GM12892 (cell line): Measurements from ENCODE around the gene PGBD1. TPM values are rescaled to one million over a fixed set of nuclear protein-coding genes. Genes with fewer than 3 reads are reported as not detected.

ENCODE experiments used
- DNase-seq: peaks from one replicate; pipeline ENCODE4 v3.0.0; 2011; ENCODE audit not compliant: insufficient read length
- FAIRE-seq: peaks from 2 replicates; lab custom pipeline; 2011; peaks lifted over from hg19 to GRCh38; lab: Jason Lieb, UNC
- POLR2A ChIP-seq: IDR thresholded peaks from 2 replicates; pipeline ENCODE4 v1.6.1; 2011; ENCODE audit warnings: low read depth, low read length, control low read depth
- POLR2AphosphoS5 ChIP-seq: IDR thresholded peaks from 2 replicates; pipeline ENCODE4 v1.6.1; 2011; ENCODE audit warnings: low read depth, low read length, control low read depth
- TAF1 ChIP-seq: IDR thresholded peaks from 2 replicates; pipeline ENCODE4 v1.6.1; 2011; ENCODE audit warnings: low read depth, mild to moderate bottlenecking, control low read depth, low read length, borderline replicate concordance
- polyA plus RNA-seq: library from polyadenylated mRNA; unstranded; fragments of >200 nt; gene quantifications from one replicate; pipeline ENCODE4 v1.2.1, GENCODE V29; 2012; ENCODE audit warnings: missing spikeins, inconsistent platforms; ENCODE audit not compliant: missing spikeins

PGBD1 gene, protein sequence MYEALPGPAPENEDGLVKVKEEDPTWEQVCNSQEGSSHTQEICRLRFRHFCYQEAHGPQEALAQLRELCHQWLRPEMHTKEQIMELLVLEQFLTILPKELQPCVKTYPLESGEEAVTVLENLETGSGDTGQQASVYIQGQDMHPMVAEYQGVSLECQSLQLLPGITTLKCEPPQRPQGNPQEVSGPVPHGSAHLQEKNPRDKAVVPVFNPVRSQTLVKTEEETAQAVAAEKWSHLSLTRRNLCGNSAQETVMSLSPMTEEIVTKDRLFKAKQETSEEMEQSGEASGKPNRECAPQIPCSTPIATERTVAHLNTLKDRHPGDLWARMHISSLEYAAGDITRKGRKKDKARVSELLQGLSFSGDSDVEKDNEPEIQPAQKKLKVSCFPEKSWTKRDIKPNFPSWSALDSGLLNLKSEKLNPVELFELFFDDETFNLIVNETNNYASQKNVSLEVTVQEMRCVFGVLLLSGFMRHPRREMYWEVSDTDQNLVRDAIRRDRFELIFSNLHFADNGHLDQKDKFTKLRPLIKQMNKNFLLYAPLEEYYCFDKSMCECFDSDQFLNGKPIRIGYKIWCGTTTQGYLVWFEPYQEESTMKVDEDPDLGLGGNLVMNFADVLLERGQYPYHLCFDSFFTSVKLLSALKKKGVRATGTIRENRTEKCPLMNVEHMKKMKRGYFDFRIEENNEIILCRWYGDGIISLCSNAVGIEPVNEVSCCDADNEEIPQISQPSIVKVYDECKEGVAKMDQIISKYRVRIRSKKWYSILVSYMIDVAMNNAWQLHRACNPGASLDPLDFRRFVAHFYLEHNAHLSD
- polyA plus RNA-seq = 3.0 TPM

DNA sequence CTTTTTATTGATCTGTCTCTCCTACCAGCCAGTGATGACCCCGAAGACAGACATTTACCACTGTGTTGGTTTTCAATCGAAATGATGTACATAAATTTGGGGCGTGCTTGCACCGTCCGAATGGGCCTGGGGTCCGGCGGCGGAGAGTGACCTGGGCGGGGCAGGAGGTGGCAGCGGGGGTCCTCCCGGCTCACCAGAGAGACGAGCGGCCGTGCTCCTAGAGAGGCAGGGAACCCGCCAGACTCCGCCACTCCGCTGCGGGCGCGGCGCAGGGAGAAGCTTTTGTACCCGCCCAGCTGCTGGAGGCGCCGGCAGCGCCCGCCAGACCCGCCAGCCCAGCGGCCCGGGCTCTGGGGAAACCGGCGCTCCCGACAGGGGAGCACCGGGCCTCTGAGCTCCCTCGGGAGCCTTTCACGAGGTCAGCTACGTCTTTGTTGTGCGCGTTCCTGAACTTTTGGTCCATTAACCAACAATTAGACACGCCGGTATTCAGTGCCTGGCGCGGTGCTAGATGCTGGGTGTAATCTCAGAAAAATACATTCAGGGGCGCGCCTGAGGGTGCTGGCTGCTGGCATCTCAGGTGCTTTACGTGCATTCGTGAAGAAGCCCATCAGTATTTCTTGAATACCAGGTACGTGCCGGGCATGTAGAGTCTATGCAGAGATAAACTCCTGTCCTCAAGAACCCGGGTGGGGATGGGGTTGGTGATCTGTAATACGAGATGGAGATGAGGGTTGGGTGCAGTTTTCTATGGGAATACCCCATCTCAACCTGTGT, at the start of gene PGBD1:
Gene PGBD1 (plus strand): TSS at position 285 of the 777 bp plus-strand sequence. CDS start 2,242 bp downstream, outside the sequence.
- TF ChIP-seq POLR2AphosphoS5 = no peak
- peak; percentile 77 for TF ChIP-seq TAF1
- TF ChIP-seq POLR2A = peak; percentile 73; the same call in 1 of the 2 replicates
- DNase-seq = peak; percentile 45
- peak; percentile 42 for FAIRE-seq

DNA sequence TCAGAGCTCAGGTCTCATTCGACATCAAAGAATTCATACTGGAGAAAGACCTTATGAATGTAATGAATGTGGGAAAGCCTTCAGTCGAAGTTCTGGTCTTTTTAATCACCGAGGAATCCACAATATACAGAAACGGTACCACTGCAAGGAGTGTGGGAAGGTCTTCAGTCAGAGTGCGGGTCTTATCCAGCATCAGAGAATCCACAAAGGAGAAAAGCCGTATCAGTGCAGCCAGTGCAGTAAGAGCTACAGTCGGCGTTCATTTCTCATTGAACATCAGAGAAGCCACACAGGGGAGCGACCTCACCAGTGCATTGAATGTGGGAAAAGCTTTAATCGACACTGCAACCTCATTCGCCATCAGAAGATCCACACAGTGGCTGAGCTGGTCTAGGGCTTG, 48.6 kb upstream of the PGBD1 start:
- no peak for FAIRE-seq
- no peak for TF ChIP-seq POLR2A
- TF ChIP-seq POLR2AphosphoS5 = no peak
- TF ChIP-seq TAF1 = no peak
- DNase-seq = no peak

DNA sequence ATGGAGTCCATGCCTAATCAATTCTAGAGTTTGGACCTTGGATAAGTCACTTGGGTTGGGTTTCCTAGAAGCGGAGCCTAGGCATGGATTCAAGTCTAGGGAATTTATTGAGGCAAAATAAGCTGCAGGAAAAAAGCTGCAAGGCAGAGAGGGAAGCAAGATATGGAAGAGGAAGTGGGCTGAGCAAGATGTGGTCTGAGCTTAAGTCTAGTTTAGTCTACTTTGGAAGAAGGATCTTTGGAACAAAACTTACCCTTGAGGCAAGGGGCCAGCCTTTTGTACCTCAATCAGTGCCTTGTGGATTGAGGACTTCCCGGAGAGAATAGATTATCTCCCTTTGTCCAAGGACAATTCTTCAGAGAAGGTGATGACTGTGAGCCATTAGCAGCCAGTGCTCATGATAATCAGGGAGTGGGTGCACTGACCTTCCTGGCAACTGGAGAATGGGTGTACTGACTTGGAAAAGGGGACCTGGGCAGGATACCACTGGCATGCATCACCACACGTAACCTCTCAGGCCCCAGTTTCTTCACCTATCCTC, 45.4 kb upstream of the PGBD1 start:
- DNase-seq (no peak), FAIRE-seq (no peak)
- TF ChIP-seq POLR2A = no peak
- no peak for TF ChIP-seq TAF1
- TF ChIP-seq POLR2AphosphoS5 = no peak

DNA sequence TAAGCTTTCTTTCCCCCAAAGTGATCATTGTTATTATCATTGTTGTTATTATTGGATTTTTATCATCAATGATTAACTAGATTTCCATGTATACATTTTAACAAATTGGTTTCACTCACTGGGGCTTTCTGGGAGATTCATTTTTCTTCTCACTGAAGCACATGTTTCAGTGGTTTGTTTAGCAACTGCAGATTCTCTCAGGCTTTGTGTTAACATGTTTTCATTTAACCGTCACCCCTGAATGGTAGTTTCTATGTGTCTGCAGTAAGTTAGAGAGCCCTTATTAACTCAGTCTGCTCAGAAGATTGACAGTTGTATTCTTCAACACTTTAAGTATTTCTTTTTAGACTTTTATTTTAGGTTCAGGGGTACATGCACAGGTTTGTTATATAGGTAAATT, 41.7 kb upstream of the PGBD1 start:
- no peak for TF ChIP-seq POLR2A
- TF ChIP-seq POLR2AphosphoS5 = no peak
- TF ChIP-seq TAF1 = no peak
- DNase-seq (no peak), FAIRE-seq (no peak)

DNA sequence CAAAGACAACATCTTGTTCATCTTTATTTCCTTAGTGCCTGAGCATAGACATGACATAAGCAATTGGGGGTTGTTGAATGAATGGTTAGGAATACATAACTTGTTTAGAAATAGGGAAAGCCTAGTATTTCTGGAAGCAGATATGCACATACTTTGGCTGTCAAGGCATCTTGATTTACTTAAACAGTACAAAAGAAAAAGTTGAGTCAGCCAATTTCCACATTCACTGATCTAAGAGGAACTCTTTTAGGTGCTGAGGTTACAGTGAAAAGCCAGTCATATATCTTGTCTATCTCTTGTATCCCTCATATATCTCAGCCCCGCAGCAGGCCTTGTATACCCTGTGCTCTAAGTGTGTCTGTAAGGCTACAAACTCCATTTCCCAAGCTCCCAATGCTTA, 40.9 kb upstream of the PGBD1 start:
- DNase-seq = no peak
- no peak for TF ChIP-seq TAF1
- no peak for TF ChIP-seq POLR2A
- no peak for TF ChIP-seq POLR2AphosphoS5
- FAIRE-seq = no peak

DNA sequence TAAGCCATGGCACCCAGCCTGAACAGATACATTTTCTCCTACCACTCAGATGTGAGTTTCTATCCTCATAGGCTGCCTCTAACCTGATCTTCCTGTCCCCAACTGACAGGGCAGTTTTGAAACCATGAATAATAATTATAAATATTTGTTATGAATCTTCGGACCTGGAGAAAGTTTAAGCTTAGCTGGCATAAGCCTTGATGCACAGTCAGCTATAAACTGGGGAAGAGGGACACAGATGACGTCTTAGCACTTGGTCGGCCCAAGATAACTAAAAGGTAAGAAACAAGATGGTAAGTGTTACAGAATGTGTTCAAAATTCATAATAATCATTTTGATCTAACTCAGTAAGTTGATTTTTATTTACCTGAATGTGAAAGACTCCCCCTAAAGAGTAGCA, 37.4 kb upstream of the PGBD1 start:
- no peak for DNase-seq
- no peak for TF ChIP-seq POLR2AphosphoS5
- no peak for TF ChIP-seq TAF1
- no peak for TF ChIP-seq POLR2A
- no peak for FAIRE-seq

DNA sequence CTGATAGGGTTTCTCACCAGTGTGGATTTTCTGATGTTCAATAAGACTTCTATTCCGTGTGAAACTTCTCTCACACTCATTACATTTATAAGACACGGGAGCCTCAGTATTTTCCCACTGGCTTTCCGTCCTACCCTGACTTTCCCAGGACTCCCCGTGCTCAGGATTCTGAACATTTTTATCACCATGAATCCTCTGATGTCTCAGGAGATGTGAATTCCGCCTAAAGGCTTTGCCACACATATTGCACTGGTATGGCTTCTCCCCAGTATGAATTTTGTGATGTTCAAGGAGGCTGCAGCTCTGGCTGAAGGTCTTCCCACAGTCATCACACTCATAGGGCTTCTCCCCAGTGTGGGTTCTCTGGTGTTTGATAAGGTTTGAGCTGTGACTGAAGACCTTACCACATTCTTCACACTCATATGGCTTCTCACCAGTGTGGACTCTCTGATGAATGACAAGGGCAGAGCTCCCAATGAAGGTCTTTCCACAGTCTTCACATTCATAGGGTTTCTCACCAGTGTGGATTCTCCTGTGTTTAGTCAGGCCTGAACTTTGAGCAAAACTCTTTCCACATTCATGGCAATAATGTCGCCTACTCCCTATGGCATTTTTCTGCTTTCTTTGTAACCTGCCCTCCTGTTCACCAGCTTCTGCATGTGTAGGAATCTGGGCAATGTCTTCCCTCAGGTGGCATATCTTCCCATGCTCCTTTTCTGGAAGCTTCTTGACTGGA, 36.0 kb upstream of the PGBD1 start:
- DNase-seq = no peak
- FAIRE-seq = peak; percentile 76
- TF ChIP-seq TAF1 = no peak
- no peak for TF ChIP-seq POLR2A
- no peak for TF ChIP-seq POLR2AphosphoS5

DNA sequence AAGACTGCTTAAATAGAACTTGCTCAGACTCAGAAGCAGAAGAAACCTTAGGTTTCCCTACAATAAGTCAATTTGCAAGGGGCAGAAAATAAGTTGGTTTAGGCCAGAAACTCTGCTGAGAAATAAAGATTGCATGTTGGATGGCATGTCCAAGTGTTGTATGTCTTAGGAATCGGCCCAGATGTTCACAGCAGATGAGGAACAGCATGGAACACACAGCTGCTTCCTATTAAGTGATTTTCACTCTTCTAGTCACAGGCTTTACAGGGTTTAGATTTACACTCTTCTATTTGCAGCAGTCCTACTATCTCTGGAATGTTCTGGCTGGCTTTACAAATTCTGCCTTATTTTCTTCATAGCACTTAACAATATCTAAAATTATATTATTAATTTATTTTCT, 32.5 kb upstream of the PGBD1 start:
- FAIRE-seq (no peak), DNase-seq (no peak)
- TF ChIP-seq TAF1 = no peak
- TF ChIP-seq POLR2AphosphoS5 = no peak
- no peak for TF ChIP-seq POLR2A

DNA sequence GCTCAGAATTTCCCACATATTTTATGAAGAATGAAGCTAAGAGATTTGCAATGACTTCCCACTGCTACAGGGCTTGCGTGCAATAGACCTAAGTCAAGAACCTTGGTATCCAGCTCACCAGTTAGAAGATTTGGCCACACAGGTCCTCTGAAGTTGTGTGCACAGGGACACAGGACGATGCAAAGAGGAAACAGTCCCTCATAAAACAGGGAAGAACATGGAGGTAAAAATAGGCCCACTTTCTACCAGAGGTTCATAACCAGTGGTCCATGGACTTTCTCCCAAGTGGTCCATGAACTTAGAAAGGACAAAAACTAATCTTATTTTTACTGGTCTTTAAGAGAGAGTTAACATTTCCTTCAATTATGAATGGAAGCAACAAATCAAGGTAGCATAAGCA, 30.6 kb upstream of the PGBD1 start:
- TF ChIP-seq TAF1 (no peak), POLR2A (no peak), POLR2AphosphoS5 (no peak)
- no peak for FAIRE-seq
- no peak for DNase-seq

DNA sequence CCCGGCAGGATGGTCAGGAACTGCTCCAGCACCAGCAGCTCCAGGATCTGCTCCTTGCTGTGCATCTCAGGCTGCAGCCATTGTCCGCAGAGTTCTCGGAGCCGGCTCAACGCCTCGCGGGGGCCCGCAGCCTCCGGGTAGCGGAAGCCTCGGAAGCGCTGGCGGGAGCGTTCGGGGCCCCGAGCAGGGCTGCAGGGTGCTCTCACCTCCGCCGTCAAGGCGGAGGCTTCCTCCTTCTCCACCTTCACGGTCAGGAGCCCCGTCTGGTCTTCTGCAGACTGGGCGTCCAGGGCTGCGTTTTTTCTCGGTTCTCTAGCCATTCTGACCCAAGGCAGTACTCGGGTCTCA, 29.7 kb upstream of the PGBD1 start:
- TF ChIP-seq TAF1 (no peak), POLR2A (no peak), POLR2AphosphoS5 (no peak)
- FAIRE-seq (no peak), DNase-seq (peak; percentile 36)
